H1 (cell line): ENCODE results near the gene RTTN. TPM values are rescaled to one million over a fixed set of nuclear protein-coding genes. Genes with fewer than 3 reads are reported as not detected.

Source experiments
- CTCF ChIA-PET: fragments of 300-600 bp; sonication (Branson Sonifier 250); formaldehyde crosslinking; loops from one replicate; lab custom pipeline; 2021; ENCODE audit not compliant: partially characterized antibody; lab: Charles Lee
- POLR2A ChIA-PET: fragments of 300-600 bp; sonication (Branson Sonifier 250); formaldehyde crosslinking; loops from one replicate; lab custom pipeline; 2021; ENCODE audit warnings: inconsistent platforms; ENCODE audit not compliant: partially characterized antibody; lab: Charles Lee
- DNase-seq, 2 experiments: peaks; one replicate each; pipeline versions ENCODE4 v3.0.0 to v3.0.0-alpha.2; 2010 to 2022; ENCODE audit warnings: low spot score in 2 of 2, low read depth in 1 of 2, mixed read lengths in 1 of 2
- FAIRE-seq: peaks from 2 replicates; lab custom pipeline; 2011; peaks lifted over from hg19 to GRCh38; lab: Jason Lieb, UNC
- H2AFZ ChIP-seq: 2 replicates; pipeline ENCODE4 v1.8.1; 2012; ENCODE audit warnings: low read length, inconsistent platforms
- H2AK5ac ChIP-seq: 2 replicates; pipeline ENCODE4 v1.6.1; 2013; ENCODE audit warnings: low read depth, low read length
- H2BK120ac ChIP-seq: replicated peaks from 2 replicates; pipeline ENCODE3; 2013; ENCODE audit warnings: low read depth, low read length, inconsistent platforms
- H2BK12ac ChIP-seq: 2 replicates; pipeline ENCODE4 v1.6.1; 2013; ENCODE audit warnings: low read depth, low read length
- H2BK15ac ChIP-seq: 2 replicates; pipeline ENCODE4 v1.6.1; 2013; ENCODE audit warnings: low read length
- H2BK20ac ChIP-seq: 2 replicates; pipeline ENCODE4 v1.6.1; 2013; ENCODE audit warnings: low read length
- H2BK5ac ChIP-seq: 2 replicates; pipeline ENCODE4 v1.6.1; 2013; ENCODE audit warnings: low read depth, low read length
- H3K14ac ChIP-seq: 2 replicates; pipeline ENCODE4 v1.6.1; 2013; ENCODE audit warnings: inconsistent platforms; ENCODE audit not compliant: insufficient read length
- H3K18ac ChIP-seq: 2 replicates; pipeline ENCODE4 v1.6.1; 2013; ENCODE audit warnings: low read length; ENCODE audit errors: extremely low read depth
- H3K23ac ChIP-seq: 2 replicates; pipeline ENCODE4 v1.6.1; 2013; ENCODE audit warnings: inconsistent platforms; ENCODE audit not compliant: insufficient read length
- H3K23me2 ChIP-seq: 2 replicates; pipeline ENCODE4 v1.6.1; 2013; ENCODE audit warnings: low read depth, low read length
- H3K27ac ChIP-seq: 2 replicates; pipeline ENCODE4 v1.6.1; 2011; ENCODE audit warnings: low read depth, low read length, inconsistent platforms
- H3K27me3 ChIP-seq, 4 experiments: replicated peaks in 1 of 4; 1 replicate in 1 of 4; 2 replicates in 3 of 4; pipeline versions ENCODE4 v1.6.1 to v1.8.1; 2011 to 2013; ENCODE audit warnings: low read length in 3 of 4, mild to moderate bottlenecking in 3 of 4, inconsistent platforms in 2 of 4, mixed read lengths in 2 of 4, moderate library complexity in 1 of 4; ENCODE audit not compliant: control insufficient read depth in 3 of 4, insufficient read depth in 3 of 4; ENCODE audit errors: extremely low read depth in 1 of 4
- H3K36me3 ChIP-seq, 4 experiments: 2 replicates each; pipeline versions ENCODE4 v1.6.1 to v1.8.1; 2011 to 2013; ENCODE audit warnings: mild to moderate bottlenecking in 4 of 4, low read length in 3 of 4, moderate library complexity in 2 of 4, control low read depth in 1 of 4, inconsistent platforms in 1 of 4; ENCODE audit not compliant: insufficient read depth in 4 of 4, control insufficient read depth in 2 of 4
- H3K4ac ChIP-seq: replicated peaks from 2 replicates; pipeline ENCODE3; 2013; ENCODE audit warnings: low read length, low read depth, mixed read lengths, inconsistent platforms; ENCODE audit not compliant: insufficient read length
- H3K4me1 ChIP-seq, 4 experiments: replicated peaks in 1 of 4; 1 replicate in 1 of 4; 2 replicates in 3 of 4; pipeline versions ENCODE4 v1.6.1 to v1.8.1; 2011 to 2013; ENCODE audit warnings: low read length in 3 of 4, inconsistent platforms in 2 of 4, mixed read lengths in 1 of 4; ENCODE audit not compliant: insufficient read depth in 4 of 4, control insufficient read depth in 3 of 4
- H3K4me2 ChIP-seq, 2 experiments: 2 replicates each; pipeline versions ENCODE4 v1.6.1 to v1.8.1; 2011 to 2013; ENCODE audit warnings: low read depth in 2 of 2, low read length in 2 of 2, control low read depth in 1 of 2, inconsistent platforms in 1 of 2, mild to moderate bottlenecking in 1 of 2; ENCODE audit not compliant: insufficient read depth in 1 of 2
- H3K4me3 ChIP-seq, 4 experiments: fragments of 200-600, 300-600 bp in 1 of 4; sonication (generic), shearing (Covaris generic), sonication (Bioruptor Twin) in 1 of 4; 2 replicates each; pipeline versions ENCODE4 v1.5.1 to v1.8.1; 2011 to 2016; ENCODE audit warnings: low read length in 4 of 4, low read depth in 3 of 4, control low read depth in 2 of 4, inconsistent platforms in 2 of 4, mild to moderate bottlenecking in 2 of 4, mixed read lengths in 1 of 4, moderate library complexity in 1 of 4; ENCODE audit not compliant: insufficient read depth in 2 of 4; ENCODE audit errors: extremely low read depth in 1 of 4
- H3K56ac ChIP-seq: replicated peaks from 2 replicates; pipeline ENCODE3; 2013; ENCODE audit warnings: low read depth, mild to moderate bottlenecking, mixed read lengths, low read length, inconsistent platforms; ENCODE audit not compliant: insufficient read length
- H3K79me1 ChIP-seq: 2 replicates; pipeline ENCODE4 v1.6.1; 2013; ENCODE audit warnings: low read depth, low read length, control low read depth
- H3K79me2 ChIP-seq, 2 experiments: 2 replicates each; pipeline versions ENCODE4 v1.6.1 to v1.8.1; 2012 to 2013; ENCODE audit warnings: low read length in 2 of 2, mild to moderate bottlenecking in 2 of 2, inconsistent platforms in 1 of 2; ENCODE audit not compliant: insufficient read depth in 2 of 2, control insufficient read depth in 1 of 2
- H3K9ac ChIP-seq, 4 experiments: replicated peaks in 1 of 4; 1 replicate in 1 of 4; 2 replicates in 3 of 4; pipeline versions ENCODE4 v1.6.1 to v1.8.1; 2011 to 2013; ENCODE audit warnings: low read depth in 3 of 4, low read length in 3 of 4, control low read depth in 2 of 4, mild to moderate bottlenecking in 2 of 4, moderate library complexity in 2 of 4, inconsistent platforms in 1 of 4; ENCODE audit errors: extremely low read depth in 1 of 4
- H3K9me3 ChIP-seq, 2 experiments: 2 replicates each; pipeline versions ENCODE4 v1.6.1 to v1.8.1; 2012 to 2013; ENCODE audit warnings: mild to moderate bottlenecking in 2 of 2, moderate library complexity in 2 of 2, control low read depth in 1 of 2, inconsistent platforms in 1 of 2, low read depth in 1 of 2, low read length in 1 of 2, mixed read lengths in 1 of 2; ENCODE audit not compliant: insufficient read depth in 2 of 2
- H4K20me1 ChIP-seq, 2 experiments: replicated peaks in 1 of 2; 2 replicates each; pipeline versions ENCODE3 to v1.8.1; 2011 to 2013; ENCODE audit warnings: inconsistent platforms in 2 of 2, low read length in 2 of 2, mild to moderate bottlenecking in 1 of 2; ENCODE audit not compliant: insufficient read depth in 2 of 2, control insufficient read depth in 1 of 2
- H4K5ac ChIP-seq: 2 replicates; pipeline ENCODE4 v1.6.1; 2013; ENCODE audit warnings: low read length, low read depth, mixed read lengths, inconsistent platforms; ENCODE audit not compliant: insufficient read length
- H4K8ac ChIP-seq: 2 replicates; pipeline ENCODE4 v1.8.0; 2013; ENCODE audit warnings: mild to moderate bottlenecking, moderate library complexity, low read length, inconsistent platforms; ENCODE audit not compliant: insufficient read depth; ENCODE audit errors: extremely low read depth
- H4K91ac ChIP-seq: replicated peaks from 2 replicates; pipeline ENCODE3; 2013; ENCODE audit warnings: low read length, mixed read lengths, inconsistent platforms; ENCODE audit not compliant: insufficient read length
- ATF2 ChIP-seq: IDR thresholded peaks from 2 replicates; pipeline ENCODE4 v1.6.1; 2012; ENCODE audit warnings: low read length, inconsistent platforms
- BRCA1 ChIP-seq: IDR thresholded peaks from 2 replicates; pipeline ENCODE4 v1.6.1; 2012; ENCODE audit warnings: low read depth, low read length, improper control_type of control experiment
- HDAC2 ChIP-seq, 2 experiments: fragments of 300-600 bp in 1 of 2; sonication (generic) in 1 of 2; IDR thresholded peaks; 2 replicates each; pipeline ENCODE4 v1.6.1; 2011 to 2012; ENCODE audit warnings: low read depth in 2 of 2, low read length in 2 of 2, mild to moderate bottlenecking in 2 of 2, moderate library complexity in 2 of 2, borderline replicate concordance in 1 of 2, inconsistent platforms in 1 of 2
- MAFK ChIP-seq: IDR thresholded peaks from 2 replicates; pipeline ENCODE4 v1.6.1; 2012; ENCODE audit warnings: low read depth, mild to moderate bottlenecking, improper control_type of control experiment, low read length
- MAX ChIP-seq: IDR thresholded peaks from 2 replicates; pipeline ENCODE4 v1.6.1; 2012; ENCODE audit warnings: inconsistent platforms
- WGBS, 2 experiments: shearing (Covaris generic) in 1 of 2; methylation state at CpG; one replicate each; pipeline versions ENCODE4 v1.1.6 to v1.1.7; 2013 to 2015; ENCODE audit warnings: low lambda C conversion rate in 2 of 2, mixed read lengths in 2 of 2, inconsistent platforms in 1 of 2, low coverage in 1 of 2, missing lambda C conversion rate in 1 of 2; ENCODE audit not compliant: insufficient replicate concordance in 2 of 2, insufficient coverage in 1 of 2, insufficient read length in 1 of 2; ENCODE audit errors: extremely low coverage in 1 of 2, missing lambda C conversion rate in 1 of 2; 5-methylcytosine and 5-hydroxymethylcytosine counted together
- polyA plus RNA-seq, 7 experiments: library from polyadenylated mRNA; depleted of rRNA in 3 of 7; stranded (reverse) in 5 of 7; unstranded in 2 of 7; fragments of >200 nt in 5 of 7; fragments of 200-250 nt in 2 of 7; gene quantifications; 1 replicate in 5 of 7; 2 replicates in 1 of 7; 4 replicates in 1 of 7; pipeline versions ENCODE4 v1.2.1 to v1.2.3, GENCODE V29; 2011 to 2013; ENCODE audit warnings: missing spikeins in 2 of 7, mixed read lengths in 2 of 7
- total RNA-seq: library from RNA; stranded (reverse); fragmentation: NEBNext Ultra II Directional; extraction: Animal tissue kit (Norgen Biotek cat#: 25700); gene quantifications from 2 replicates; pipeline ENCODE4 v1.2.1, GENCODE V29; 2021

The RTTN gene
- total and polyA plus RNA-seq, 2 of the 8 experiments (the other 6 are each of a cell fraction or from before 2014, with no cell fraction given) = 9.1 to 21.4 TPM

GRCh38 chr18:69961718-69962117 is 243.8 kb downstream of the RTTN start:
- Histone ChIP-seq H4K5ac (no peak overlapping the region), H3K4me3 (no peak overlapping the region), H3K56ac (no peak overlapping the region), H3K4ac (no peak overlapping the region), H3K79me1 (no peaks in the 10 kb centered on the region), H3K9ac (no peak overlapping the region), H4K91ac (no peak overlapping the region), H3K18ac (no peak overlapping the region), H4K8ac (no peak overlapping the region), H2BK15ac (no peak overlapping the region), H3K4me1 (0 out of 7 replicates have a peak, but pooled peaks cover 0 to 2% (median 0%) of the 10 kb centered on the region in 4 experiments), H2BK20ac (no peak overlapping the region), H3K27ac (no peak overlapping the region), H2BK120ac (no peak overlapping the region), H2BK12ac (no peak overlapping the region), H2BK5ac (no peak overlapping the region), H3K9me3 (no peaks in the 10 kb centered on the region), H3K23ac (no peak overlapping the region), H3K27me3 (no peaks in the 10 kb centered on the region)
- no peak for DNase-seq
- WGBS, 2 experiments = 84% methylated on average over 3 of the region's 3 CpGs; no CpG with 5 or more reads in 1 of the 2 experiments
- CTCF ChIA-PET = interaction anchor here (0.6 to 1.4 kb wide), 3 partner anchors 44 to 1988 kb away, joined by 3 read pairs; no protein-coding TSS in a partner anchor
- POLR2A ChIA-PET = no interaction called here
- TF ChIP-seq BRCA1 (no peak), HDAC2 (IDR thresholded peaks at IDR 0.05; ENCODE audit: borderline replicate concordance in 1 of 2, low read depth in 2 of 2, low read length in 2 of 2) (no peak), ATF2 (no peak), MAFK (no peak), MAX (no peak)
- TF ChIP-seq, all 59 proteins: peak for 0
- Histone ChIP-seq H3K79me2 (no peaks in the 10 kb centered on the region), H3K23me2 (no peaks in the 10 kb centered on the region), H3K4me2 (no peak overlapping the region), H3K36me3 (no peaks in the 10 kb centered on the region), H3K14ac (no peak overlapping the region), H2AFZ (no peak overlapping the region), H2AK5ac (no peak overlapping the region), H4K20me1 (no peaks in the 10 kb centered on the region)
- no peak for FAIRE-seq
